Measurements from ENCODE around the gene FGD5. TPM values are rescaled to one million over a fixed set of nuclear protein-coding genes. Genes with fewer than 3 reads are reported as not detected.

The FGD5 gene
- total RNA-seq, 1 experiment from 2014 or later: not detected

DNA sequence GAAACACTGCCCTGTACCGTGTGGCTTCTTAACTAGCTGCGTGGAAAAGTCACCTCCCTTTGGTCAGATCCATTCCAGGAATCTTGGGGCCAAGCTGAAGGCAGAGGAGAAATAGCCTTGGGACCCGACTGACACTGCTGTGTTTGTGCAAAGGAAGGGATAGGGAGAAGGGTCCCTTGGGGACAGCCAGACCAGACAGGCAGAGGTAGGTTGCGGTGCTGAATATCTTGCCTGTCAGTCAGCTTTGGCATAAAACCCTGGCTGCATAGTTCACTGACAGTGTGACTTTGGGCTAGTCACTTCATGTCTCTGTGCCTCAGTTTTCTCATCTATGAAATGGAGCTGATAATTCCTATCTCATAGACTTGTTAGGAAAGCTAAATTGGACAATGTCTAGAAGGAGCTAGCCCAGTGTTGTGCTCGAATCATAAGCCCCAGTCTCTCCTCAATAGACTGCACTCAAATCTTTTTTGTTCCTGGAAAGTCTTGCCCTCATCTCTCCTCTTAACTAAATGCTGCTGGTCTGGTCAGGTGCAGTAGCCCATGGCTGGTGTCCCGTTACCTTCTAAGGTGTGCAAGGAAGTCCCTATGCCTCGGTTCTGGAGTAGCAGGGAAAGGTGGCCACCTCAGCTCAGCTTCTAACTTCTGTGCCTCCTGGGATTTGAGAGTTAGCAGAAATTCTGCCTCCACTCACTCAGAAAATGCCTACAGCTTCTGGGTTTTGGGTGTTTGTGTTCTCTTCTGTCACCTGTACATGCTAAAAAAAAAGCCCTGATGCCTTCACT lies 25.8 kb downstream of the FGD5 start:
- Histone ChIP-seq H3K4me3 (no peak overlapping the region), H3K27me3 (peaks cover 26% of the 10 kb centered on the region), H3K9me3 (replicated peaks) (no peaks in the 10 kb centered on the region), H3K36me3 (no peaks in the 10 kb centered on the region), H3K4me1 (no peaks in the 10 kb centered on the region), H3K27ac (no peak overlapping the region)
- DNase-seq: no peak

DNA sequence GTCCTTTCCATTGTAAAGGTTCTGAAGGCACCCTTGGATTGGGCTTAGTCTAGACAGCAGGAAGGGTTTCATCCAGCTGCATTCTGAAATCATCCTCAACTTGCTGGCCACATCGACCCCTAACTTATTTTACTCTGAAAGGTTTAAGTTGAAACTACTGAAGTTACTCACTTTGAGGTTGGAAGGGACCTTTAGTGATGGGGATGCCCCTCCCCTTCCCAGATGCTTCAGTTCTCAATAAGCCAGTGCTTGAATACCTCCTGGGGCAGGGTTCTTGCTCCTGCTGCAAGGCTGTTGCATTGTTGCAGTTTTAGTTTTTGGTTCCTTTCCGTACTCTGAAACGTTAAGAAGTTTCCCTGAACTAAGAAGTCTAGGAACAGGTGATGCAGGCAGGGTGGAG lies 26.4 kb downstream of the FGD5 start:
- Histone ChIP-seq H3K4me3 (no peak overlapping the region), H3K4me1 (no peaks in the 10 kb centered on the region), H3K27me3 (peaks cover 25% of the 10 kb centered on the region), H3K9me3 (replicated peaks) (no peaks in the 10 kb centered on the region), H3K27ac (no peak overlapping the region), H3K36me3 (no peaks in the 10 kb centered on the region)
- no peak for DNase-seq

DNA sequence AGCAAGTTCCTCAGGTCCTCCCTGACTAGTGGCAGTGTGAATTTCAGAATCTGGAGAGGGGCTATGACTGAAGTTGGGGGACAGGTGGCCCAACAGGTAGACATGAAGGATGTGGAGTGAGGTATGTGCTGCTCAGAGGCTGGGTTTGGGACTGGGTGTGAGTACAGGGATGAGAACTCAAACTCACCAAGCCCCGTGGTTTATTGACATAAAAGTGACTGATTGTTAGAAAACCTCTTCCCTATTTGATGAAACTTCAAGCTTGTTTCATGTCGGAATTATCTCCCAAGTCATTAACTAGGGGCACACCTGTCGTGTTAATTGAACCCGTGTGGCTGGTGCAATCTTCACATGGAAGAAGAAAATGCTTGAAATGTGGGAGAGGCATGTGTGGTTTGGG lies 27.1 kb downstream of the FGD5 start:
- no peak for DNase-seq
- Histone ChIP-seq H3K4me3 (no peak overlapping the region), H3K9me3 (replicated peaks) (no peaks in the 10 kb centered on the region), H3K27me3 (peaks cover 21% of the 10 kb centered on the region), H3K4me1 (no peaks in the 10 kb centered on the region), H3K27ac (no peak overlapping the region), H3K36me3 (no peaks in the 10 kb centered on the region)

DNA sequence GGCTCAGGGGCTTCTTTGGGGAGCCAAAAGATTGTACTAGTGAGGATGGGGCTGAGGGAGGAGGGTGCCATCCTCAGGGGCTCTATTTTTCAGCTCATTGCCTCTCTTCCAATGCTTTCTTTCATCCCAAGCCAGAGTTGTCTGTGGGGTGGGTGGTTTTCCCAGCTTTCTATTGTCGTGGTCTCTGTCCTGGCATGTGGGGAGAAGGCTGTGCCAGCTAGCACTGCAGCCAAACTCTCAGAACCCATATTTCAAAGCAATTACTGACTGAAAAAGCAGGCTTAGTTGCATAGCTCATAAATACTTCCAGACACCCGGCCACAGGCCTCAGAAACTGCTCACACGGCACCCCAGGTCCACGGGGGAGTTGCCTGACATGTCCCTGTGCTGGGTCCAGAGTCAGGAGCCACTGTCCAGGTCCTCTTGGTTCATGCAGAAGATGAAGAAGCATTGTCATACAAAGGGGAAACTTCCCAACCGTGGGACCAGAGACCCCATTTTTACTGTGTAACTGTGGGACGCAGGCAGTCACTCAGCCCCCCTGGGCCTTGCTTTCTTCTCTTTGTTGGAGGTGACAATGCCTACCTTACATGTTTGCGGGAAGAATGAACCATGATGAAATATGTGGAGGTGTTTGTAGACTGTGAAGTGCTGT lies 27.6 kb downstream of the FGD5 start:
- H3K27ac ChIP-seq: no peak overlapping the region
- no peaks in the 10 kb centered on the region for H3K9me3 ChIP-seq (replicated peaks)
- H3K36me3 ChIP-seq: no peaks in the 10 kb centered on the region
- no peak for DNase-seq
- no peaks in the 10 kb centered on the region for H3K4me1 ChIP-seq
- H3K4me3 ChIP-seq: no peak overlapping the region
- peaks cover 21% of the 10 kb centered on the region for H3K27me3 ChIP-seq

DNA sequence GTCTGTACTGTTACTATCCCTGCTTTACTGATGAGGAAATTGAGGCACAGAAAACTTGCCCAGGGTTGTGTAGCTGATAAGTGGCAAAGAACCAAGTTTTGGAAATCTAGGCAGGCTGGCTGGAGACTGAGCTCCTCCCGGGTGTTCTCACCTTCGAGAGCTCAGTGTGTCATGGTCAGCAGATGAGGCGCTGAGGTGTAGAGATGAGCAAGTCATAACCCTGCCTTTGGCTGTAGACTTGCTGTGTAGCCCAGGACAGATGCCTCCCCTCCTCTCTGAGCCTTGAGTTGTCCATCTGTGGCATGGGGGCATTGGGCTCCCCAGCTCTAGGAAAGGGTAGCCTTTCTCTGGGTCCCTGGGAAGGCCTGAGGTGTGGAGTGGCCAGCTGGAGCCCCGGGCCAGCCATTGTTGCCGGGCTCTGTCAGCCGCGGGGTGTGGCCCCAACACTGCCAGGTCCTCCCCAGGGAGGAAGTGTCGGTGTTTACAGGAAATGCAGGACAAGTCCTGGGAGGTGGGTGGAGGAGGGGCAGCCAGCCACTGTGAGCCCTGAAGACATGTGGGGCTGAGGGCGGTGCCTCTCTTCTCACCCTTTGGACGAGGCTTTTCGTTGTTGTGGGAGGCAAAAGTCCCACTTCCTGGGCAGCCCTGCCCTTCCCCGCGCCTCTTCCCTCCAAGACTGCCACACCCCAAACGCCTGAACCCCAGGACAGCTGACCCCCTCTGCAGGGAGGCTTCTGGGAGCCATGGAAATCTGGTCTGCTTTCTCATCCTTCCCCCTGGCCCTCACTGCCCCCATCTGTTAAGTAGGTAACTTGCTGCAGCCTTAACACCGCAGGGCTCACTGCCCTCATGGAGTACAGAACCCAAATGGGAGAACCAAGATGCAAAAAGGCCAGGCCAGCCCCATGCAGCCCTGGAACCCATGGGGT lies 29.1 kb downstream of the FGD5 start:
- Histone ChIP-seq H3K27ac (no peak overlapping the region), H3K27me3 (peaks cover 17% of the 10 kb centered on the region)

DNA sequence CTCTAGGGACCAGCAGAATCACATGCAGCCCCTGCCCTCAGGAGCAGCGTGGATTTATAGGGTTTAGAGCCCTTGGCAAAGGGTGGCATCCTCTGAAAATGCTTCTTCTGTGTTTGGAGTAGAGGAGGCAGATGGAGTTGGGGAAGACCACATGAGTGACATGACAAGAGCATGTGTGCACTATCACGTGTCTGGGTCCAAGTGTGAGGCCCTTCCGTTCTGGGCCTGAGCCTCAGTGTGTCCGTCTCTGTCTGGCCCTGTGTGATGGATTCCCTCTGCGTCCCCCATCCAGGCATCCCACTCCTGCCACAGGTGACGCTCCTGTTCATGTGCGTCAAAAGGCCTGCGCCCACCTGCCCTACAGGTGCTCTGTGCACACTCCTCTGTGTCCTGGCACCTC lies 30.1 kb downstream of the FGD5 start:
- no peaks in the 10 kb centered on the region for H3K36me3 ChIP-seq
- H3K9me3 ChIP-seq (replicated peaks): no peaks in the 10 kb centered on the region
- no peak overlapping the region for H3K27ac ChIP-seq
- H3K4me3 ChIP-seq: no peak overlapping the region
- peaks cover 17% of the 10 kb centered on the region for H3K27me3 ChIP-seq
- DNase-seq: no peak
- H3K4me1 ChIP-seq: no peaks in the 10 kb centered on the region

More for the DNA sequence above, 29.1 kb downstream of the FGD5 start:
- Histone ChIP-seq H3K36me3 (no peaks in the 10 kb centered on the region), H3K4me1 (no peaks in the 10 kb centered on the region), H3K4me3 (no peak overlapping the region), H3K9me3 (replicated peaks) (no peaks in the 10 kb centered on the region)
- DNase-seq: peak; percentile 15 to 17

DNA sequence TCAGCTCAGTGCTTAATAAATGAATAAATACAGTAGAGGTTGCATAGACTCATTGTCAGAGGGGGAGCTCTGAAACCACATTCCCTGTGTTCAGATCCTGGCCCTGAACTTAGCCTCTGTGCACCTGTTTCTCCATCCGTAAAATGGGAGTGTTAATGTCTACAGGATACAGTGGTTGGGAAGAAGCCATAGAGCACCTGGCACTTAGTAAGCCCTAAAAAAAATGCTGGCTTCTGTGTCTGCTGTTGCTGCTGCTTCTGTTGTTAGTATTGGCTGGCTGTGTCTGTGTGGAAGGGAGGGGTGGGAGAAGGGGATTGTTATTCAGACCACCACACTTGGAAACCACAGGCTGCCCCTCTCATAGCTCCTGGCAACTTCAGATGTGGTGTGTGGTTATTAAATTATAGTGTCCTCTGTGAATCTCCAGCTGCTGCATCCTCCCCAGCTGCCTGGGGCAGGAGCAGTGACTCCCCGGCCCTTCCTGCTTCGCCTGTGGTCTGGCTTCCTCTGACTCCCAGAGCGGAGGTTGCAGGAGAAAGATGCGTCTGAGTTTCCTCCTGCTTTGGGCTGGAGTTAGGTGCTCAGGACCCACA lies 31.0 kb downstream of the FGD5 start:
- H3K4me1 ChIP-seq: no peaks in the 10 kb centered on the region
- no peaks in the 10 kb centered on the region for H3K36me3 ChIP-seq
- DNase-seq: peak; percentile 47 to 51
- no peak overlapping the region for H3K27ac ChIP-seq
- H3K27me3 ChIP-seq: peaks cover 17% of the 10 kb centered on the region
- H3K9me3 ChIP-seq (replicated peaks): no peaks in the 10 kb centered on the region
- no peak overlapping the region for H3K4me3 ChIP-seq

DNA sequence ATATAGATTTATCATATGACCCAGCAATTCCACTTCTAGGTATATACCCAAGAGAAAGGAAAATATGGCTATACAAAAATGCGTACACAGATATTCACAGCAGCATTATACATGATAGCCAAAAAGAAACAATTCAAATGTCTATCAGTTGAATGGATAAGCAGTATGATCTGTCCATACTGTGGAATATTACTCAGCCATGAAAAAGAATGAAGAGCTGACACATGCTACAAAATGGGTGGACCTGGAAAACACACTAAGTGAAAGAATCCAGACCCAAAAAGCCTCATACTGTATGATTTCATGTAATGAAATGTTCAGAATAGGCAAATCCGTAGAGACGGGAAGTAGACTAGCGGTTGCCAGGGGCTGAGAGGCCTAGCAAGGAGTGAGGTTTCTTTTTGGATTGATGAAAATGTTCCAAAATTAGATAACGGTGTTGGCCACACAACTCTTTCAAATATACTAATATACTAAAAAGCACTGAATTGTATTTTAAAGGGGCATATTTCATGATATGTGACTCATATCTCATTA lies 33.4 kb downstream of the FGD5 start:
- Histone ChIP-seq H3K9me3 (replicated peaks) (no peaks in the 10 kb centered on the region), H3K27me3 (peaks cover 9% of the 10 kb centered on the region), H3K36me3 (no peaks in the 10 kb centered on the region), H3K4me1 (no peaks in the 10 kb centered on the region), H3K4me3 (no peak overlapping the region), H3K27ac (no peak overlapping the region)
- no peak for DNase-seq

DNA sequence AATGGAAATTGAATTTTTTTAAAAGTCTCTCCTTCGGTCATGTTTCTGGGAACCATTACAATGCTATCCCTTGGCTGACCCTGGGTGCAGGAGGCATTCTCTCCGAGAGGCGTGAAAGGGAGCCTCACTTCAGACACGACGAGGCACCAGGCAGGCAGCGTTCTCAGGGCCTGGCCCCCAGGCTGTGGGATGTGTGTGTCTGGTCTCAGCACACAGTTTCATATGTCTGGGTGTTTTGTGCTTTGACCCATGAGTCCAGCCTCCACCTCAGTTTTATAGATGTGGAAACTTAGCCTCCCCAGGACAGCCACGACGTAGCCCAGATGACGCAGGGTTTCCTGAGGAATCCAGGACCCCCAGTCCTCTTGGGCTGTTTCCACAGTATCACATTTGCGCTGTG lies 34.0 kb downstream of the FGD5 start:
- no peak overlapping the region for H3K4me3 ChIP-seq
- H3K27ac ChIP-seq: no peak overlapping the region
- peaks cover 4% of the 10 kb centered on the region; the same call in 1 of the 2 replicates for H3K27me3 ChIP-seq
- H3K9me3 ChIP-seq (replicated peaks): no peaks in the 10 kb centered on the region
- H3K4me1 ChIP-seq: no peaks in the 10 kb centered on the region
- no peak for DNase-seq
- no peaks in the 10 kb centered on the region for H3K36me3 ChIP-seq

DNA sequence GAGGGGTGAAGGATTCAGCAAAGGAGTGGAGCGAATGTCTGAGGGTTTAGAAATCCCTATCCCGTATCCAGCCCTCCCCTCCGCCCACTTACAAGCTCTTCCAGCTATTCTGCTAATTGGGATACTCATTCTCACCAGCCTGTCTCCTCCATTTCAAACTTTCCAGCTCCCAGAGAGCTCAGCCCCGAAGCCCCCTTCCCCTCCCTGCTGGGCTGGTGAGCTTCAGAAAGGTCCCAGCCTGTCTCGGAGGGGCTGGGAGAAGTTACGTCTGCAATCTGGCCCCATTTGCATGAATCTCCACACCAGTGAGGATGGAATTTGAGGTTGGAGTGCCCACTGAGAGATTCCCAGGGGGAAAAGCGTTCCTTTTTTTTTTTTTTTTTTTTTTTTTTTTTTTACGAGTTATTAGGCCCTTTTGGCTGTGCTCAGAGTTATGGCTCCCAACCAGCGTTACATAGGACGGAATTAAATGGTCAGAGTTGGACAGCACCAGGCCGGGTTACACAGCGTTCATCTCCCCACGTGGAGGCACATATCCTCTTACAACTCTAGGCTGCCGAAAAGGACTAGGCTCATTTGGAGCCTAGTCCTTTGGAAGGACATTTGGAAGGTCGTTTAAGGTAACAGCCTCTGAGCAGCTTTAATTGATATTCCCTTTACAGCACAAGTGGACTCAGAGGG lies 34.6 kb downstream of the FGD5 start:
- Histone ChIP-seq H3K36me3 (no peaks in the 10 kb centered on the region), H3K27me3 (no peaks in the 10 kb centered on the region), H3K4me1 (no peaks in the 10 kb centered on the region), H3K4me3 (no peak overlapping the region), H3K9me3 (replicated peaks) (no peaks in the 10 kb centered on the region), H3K27ac (no peak overlapping the region)
- DNase-seq: no peak

DNA sequence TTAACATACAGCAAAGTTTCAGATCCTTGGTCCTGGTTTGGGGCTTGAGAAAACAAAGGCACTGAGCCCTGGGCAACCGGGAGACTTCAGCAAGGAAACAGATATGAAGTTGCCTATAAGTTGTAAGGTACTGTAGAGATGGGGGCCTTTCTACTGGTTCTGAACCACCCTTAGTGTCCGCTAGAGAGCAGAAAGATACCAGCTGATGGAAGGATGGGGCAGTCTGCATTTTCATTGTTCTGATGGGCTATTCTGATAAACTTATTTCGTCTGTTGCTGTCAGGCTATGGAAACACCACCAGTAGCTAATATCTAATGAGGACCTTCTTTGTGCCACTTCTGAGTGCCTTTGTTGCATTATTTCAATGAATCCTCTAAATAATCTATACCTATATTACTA lies 38.7 kb downstream of the FGD5 start:
- Histone ChIP-seq H3K4me3 (no peak overlapping the region), H3K27ac (no peak overlapping the region), H3K27me3 (no peaks in the 10 kb centered on the region), H3K9me3 (replicated peaks) (no peaks in the 10 kb centered on the region), H3K4me1 (no peaks in the 10 kb centered on the region), H3K36me3 (no peaks in the 10 kb centered on the region)
- DNase-seq: no peak

DNA sequence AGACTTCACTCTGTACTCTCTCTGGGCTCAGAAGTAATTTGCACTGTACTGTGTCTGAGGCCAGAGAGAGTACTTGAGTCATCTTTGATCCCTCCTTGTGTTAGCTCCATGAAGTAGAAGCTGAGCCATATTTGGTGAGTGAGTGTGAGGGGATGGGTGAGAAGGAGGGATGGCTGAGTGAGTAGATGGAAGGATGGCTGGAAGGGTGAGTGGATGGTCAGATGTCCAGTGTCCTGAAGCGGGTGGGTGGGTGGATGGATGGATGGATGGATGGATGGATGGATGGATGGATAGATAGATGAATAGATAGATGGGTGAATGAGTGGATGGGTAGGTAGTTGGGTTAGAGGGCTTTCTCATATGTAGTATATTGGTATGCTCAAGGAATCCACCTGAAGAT lies 39.3 kb downstream of the FGD5 start:
- Histone ChIP-seq H3K4me1 (no peaks in the 10 kb centered on the region), H3K4me3 (no peak overlapping the region), H3K27me3 (no peaks in the 10 kb centered on the region), H3K27ac (no peak overlapping the region), H3K36me3 (no peaks in the 10 kb centered on the region), H3K9me3 (replicated peaks) (no peaks in the 10 kb centered on the region)
- no peak for DNase-seq

DNA sequence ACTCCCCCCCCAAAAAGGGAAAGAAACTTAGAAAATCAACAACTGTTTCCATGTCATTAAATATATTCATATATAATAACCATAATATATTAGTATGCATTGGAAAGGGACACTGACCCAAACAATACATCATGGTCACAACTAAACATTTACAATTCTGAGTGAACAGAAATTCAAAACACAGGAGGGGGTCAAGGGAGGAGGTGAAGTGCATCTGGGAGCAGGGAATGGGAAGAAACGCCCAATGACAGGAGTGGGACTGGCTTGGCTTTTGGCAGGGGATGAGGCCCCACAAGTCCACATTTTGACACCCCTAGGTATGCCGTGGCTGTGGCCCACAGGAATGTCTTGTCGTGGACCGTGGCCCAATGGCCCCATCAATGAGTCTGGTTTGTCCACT lies 41.1 kb downstream of the FGD5 start:
- Histone ChIP-seq H3K4me1 (no peaks in the 10 kb centered on the region), H3K9me3 (replicated peaks) (no peaks in the 10 kb centered on the region), H3K36me3 (no peaks in the 10 kb centered on the region), H3K4me3 (no peak overlapping the region), H3K27me3 (no peaks in the 10 kb centered on the region), H3K27ac (no peak overlapping the region)
- no peak for DNase-seq

DNA sequence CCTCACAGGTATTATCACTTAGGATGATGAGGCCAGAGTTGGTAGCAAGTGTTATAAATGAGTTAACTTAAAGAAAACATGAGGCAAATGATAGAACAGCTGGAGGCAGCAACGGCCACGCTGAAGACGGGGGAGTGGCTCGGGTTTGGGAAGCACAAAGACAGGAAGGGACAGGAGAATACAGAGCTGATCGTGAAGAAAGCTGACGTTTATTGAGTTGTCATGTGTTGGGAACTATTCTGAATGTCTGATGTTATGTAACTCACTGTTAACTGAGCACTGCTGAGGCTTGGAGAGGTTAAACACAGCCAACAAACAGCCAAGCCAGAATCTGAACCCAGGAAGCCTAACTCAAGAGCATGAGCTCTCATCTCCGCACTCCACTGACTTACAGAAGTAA lies 42.3 kb downstream of the FGD5 start:
- Histone ChIP-seq H3K27me3 (no peaks in the 10 kb centered on the region), H3K9me3 (replicated peaks) (no peaks in the 10 kb centered on the region), H3K36me3 (no peaks in the 10 kb centered on the region), H3K4me1 (no peaks in the 10 kb centered on the region), H3K27ac (no peak overlapping the region), H3K4me3 (no peak overlapping the region)
- no peak for DNase-seq
